Measurements from ENCODE around the gene RBM20.

Gene RBM20

DNA sequence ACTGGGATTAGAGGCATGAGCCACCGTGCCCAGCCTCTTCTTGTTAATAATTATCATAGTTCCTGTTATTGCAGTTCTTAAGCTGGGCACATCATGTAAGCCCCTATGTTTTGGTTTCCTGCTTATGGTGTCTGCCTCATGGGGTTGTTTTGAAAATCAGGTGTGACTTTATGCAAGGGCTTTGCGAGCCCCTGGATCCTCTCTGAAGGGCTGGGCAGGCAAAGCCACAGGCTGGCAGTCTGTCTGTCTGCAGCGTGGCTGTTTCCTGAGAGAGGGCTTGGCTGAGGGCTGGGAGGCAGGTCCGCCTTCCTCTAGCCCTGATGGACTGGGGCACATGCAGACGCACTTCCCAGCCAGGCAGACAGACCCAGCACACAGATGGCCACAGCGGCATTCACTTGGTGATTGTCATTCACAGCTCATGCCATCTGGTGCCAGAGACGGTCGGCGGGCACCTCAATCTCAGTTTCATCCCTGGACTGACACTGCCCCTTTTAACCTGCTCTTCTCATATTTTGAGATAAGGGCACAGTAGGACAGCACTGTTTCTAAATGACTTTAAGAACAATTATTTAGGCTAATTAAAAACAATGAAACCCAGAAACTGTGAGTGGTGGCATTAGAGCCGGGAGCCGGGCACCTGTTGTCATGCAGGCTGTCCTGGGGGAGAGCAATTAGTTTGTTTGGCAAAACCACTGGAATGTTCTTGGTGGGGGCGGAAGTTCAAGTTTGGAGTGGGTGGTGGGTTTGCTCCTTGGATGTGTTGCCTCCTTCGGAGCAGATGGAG is 35.5 kb downstream of the RBM20 start:
- H3K4me2 ChIP-seq (ENCODE audit: low read length) = no peak overlapping the region
- H3K4me3 ChIP-seq (ENCODE audit: low read depth, low read length) = no peak overlapping the region
- no peak overlapping the region for H3K9ac ChIP-seq
- no peak overlapping the region for H2AFZ ChIP-seq
- no peak for TF ChIP-seq CTCF (IDR thresholded peaks at IDR 0.05)
- no peak overlapping the region for H3K27ac ChIP-seq
- no peaks in the 10 kb centered on the region for H3K9me3 ChIP-seq (ENCODE audit: control insufficient read depth, low read length)
- no peaks in the 10 kb centered on the region for H3K36me3 ChIP-seq (ENCODE audit: control insufficient read depth, insufficient read depth, low read length)
- H3K79me2 ChIP-seq = no peaks in the 10 kb centered on the region
- H3K27me3 ChIP-seq (ENCODE audit: control insufficient read depth, insufficient read depth, low read length) = no peaks in the 10 kb centered on the region
- no peaks in the 10 kb centered on the region for H3K4me1 ChIP-seq

- H3K79me2 ChIP-seq = no peaks in the 10 kb centered on the region
- no peak for TF ChIP-seq CTCF (IDR thresholded peaks at IDR 0.05)
- H3K4me3 ChIP-seq (ENCODE audit: low read depth, low read length) = no peak overlapping the region
- H3K9ac ChIP-seq = no peak overlapping the region
- no peak overlapping the region for H3K27ac ChIP-seq
- no peak overlapping the region for H2AFZ ChIP-seq
- H3K4me1 ChIP-seq = no peaks in the 10 kb centered on the region
- H3K36me3 ChIP-seq (ENCODE audit: control insufficient read depth, insufficient read depth, low read length) = no peaks in the 10 kb centered on the region
- no peak overlapping the region for H3K4me2 ChIP-seq (ENCODE audit: low read length)
- no peaks in the 10 kb centered on the region for H3K27me3 ChIP-seq (ENCODE audit: control insufficient read depth, insufficient read depth, low read length)
- H3K9me3 ChIP-seq (ENCODE audit: control insufficient read depth, low read length) = no peaks in the 10 kb centered on the region
Observed at GRCh38 chr10:110680273-110681020, 36.3 kb downstream of the RBM20 start.

- Histone ChIP-seq H3K36me3 (ENCODE audit: control insufficient read depth, insufficient read depth, low read length) (no peaks in the 10 kb centered on the region), H3K9me3 (ENCODE audit: control insufficient read depth, low read length) (no peaks in the 10 kb centered on the region), H3K4me2 (ENCODE audit: low read length) (no peak overlapping the region), H3K79me2 (no peaks in the 10 kb centered on the region), H3K9ac (no peak overlapping the region), H3K27me3 (ENCODE audit: control insufficient read depth, insufficient read depth, low read length) (no peaks in the 10 kb centered on the region), H3K4me3 (ENCODE audit: low read depth, low read length) (no peak overlapping the region), H3K4me1 (no peaks in the 10 kb centered on the region), H3K27ac (no peak overlapping the region), H2AFZ (no peak overlapping the region)
- peak; percentile 17 for TF ChIP-seq CTCF (IDR thresholded peaks at IDR 0.05)
Observed at GRCh38 chr10:110681023-110681681, 37.0 kb downstream of the RBM20 start.

DNA sequence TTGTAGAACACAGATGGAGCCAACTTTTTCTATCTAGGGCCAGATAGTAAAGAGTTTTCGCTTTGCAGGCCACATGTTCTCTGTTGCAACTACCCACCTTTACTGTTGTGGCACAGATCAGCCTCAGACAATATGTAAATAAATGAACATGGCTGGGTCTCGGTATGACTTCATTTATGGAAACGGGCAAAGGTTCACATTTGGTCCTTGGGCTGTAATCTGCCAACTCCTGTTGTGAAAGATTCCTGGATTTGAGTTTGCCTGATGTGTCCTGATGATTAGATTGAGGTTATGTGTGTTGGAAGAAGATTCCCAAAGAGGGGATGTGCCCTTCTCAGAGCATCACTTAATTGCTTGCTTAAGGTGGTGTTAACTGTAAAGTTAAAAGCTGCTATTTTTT is 38.2 kb downstream of the RBM20 start:
- Histone ChIP-seq H3K36me3 (ENCODE audit: control insufficient read depth, insufficient read depth, low read length) (no peaks in the 10 kb centered on the region), H3K9ac (no peak overlapping the region), H3K4me1 (no peaks in the 10 kb centered on the region), H2AFZ (no peak overlapping the region), H3K9me3 (ENCODE audit: control insufficient read depth, low read length) (no peaks in the 10 kb centered on the region), H3K4me3 (ENCODE audit: low read depth, low read length) (no peak overlapping the region), H3K27me3 (ENCODE audit: control insufficient read depth, insufficient read depth, low read length) (no peaks in the 10 kb centered on the region), H3K79me2 (no peaks in the 10 kb centered on the region), H3K27ac (no peak overlapping the region), H3K4me2 (ENCODE audit: low read length) (no peak overlapping the region)
- TF ChIP-seq CTCF (IDR thresholded peaks at IDR 0.05) = no peak

Data from parathyroid adenoma (tissue), 2 donors.